Right lobe of liver (tissue), 4 donors: ENCODE measurements around the gene DGKI.

ENCODE experiments used
- CTCF ChIP-seq, 4 donors: fragments of 200-600 bp in 3 of 4; fragments of 450-650 bp in 1 of 4; IDR thresholded peaks; one replicate each; pipeline versions ENCODE4 v1.5.1 to v1.8.0; 2016 to 2022; ENCODE audit warnings: antibody characterized with exemption in 4 of 4, mild to moderate bottlenecking in 2 of 4
- POLR2A ChIP-seq: fragments of 450-650 bp; IDR thresholded peaks from one replicate; pipeline ENCODE4 v1.6.1; 2017; ENCODE audit warnings: antibody characterized with exemption, mild to moderate bottlenecking
- donor health status: DM: no; HTN: no; CAD: no.
- donor health status: DM: no; HTN: no; CAD: no.
- donor health status: DM: no; HTN: yes; CAD: no.

DNA sequence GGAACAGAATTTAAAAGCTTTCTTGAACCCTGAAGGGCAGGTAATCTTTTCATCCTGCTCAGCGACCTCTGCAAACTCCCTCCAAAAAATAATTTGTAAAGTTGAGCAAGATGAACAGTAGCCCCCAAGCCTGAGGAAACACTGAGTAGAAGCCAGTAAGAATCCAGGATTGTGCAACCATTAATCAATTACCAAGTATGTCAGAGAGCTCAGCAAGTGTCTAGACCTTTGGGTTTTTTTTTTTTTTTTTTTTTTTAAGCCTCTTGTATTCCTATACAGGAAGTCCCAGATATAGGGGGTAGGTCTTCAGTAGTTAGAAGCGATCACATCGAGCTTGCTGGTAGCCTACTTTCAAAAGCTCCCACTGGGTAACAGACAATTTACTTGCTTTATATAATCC lies 155.2 kb downstream of the DGKI start:
- TF ChIP-seq CTCF (IDR thresholded peaks at IDR 0.05), result no peak
- no peak for TF ChIP-seq POLR2A
